Caki2 (cell line): ENCODE data around the gene DMRT2. TPM values are rescaled to one million over a fixed set of nuclear protein-coding genes. Genes with fewer than 3 reads are reported as not detected.

ENCODE experiments used
- DNase-seq: peaks from one replicate; pipeline ENCODE4 v3.0.0-alpha.2; 2015; ENCODE audit warnings: low read depth
- in situ Hi-C: cut with HindIII; loops from 2 replicates; pipeline ENCODE4 v1.10.0; 2016; ENCODE audit warnings: low sequenced_read_pairs, low pct_unique_long_range_greater_than_20kb, mixed read lengths
- total RNA-seq: library from RNA; depleted of rRNA; stranded (reverse); fragments of >200 nt; shearing (Covaris generic); gene quantifications from 2 replicates; pipeline ENCODE4 v1.2.3, GENCODE V29; 2014; ENCODE audit warnings: low replicate concordance; rRNA removed

DMRT2 gene
- total RNA-seq, 1 experiment from 2014 or later = 3.0 TPM

DNA sequence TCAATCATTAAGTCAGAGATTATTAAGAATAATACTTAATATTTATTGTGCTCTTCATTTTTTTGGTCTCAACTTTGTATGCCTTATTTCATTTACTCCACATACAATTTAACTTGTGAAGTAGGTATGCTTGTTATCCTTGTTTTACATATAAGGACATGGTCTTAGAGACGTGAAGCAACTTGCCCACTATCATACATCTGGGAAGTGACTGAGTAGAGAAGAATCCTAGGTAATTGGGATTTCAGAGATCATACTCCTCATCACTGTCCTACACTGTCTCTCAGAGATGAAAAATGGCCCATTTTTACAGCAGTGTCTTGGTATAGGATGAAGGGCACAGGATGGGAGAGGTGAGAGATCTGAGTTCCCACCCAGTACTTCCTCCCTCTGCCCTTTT, 23.3 kb downstream of the DMRT2 start:
- in situ Hi-C loops = no loop called here

GRCh38 chr9:1077616-1078015, 27.5 kb downstream of the DMRT2 start:
- in situ Hi-C loops = no loop called here
- no peak for DNase-seq

More for the DNA sequence above, 23.3 kb downstream of the DMRT2 start:
- no peak for DNase-seq

DNA sequence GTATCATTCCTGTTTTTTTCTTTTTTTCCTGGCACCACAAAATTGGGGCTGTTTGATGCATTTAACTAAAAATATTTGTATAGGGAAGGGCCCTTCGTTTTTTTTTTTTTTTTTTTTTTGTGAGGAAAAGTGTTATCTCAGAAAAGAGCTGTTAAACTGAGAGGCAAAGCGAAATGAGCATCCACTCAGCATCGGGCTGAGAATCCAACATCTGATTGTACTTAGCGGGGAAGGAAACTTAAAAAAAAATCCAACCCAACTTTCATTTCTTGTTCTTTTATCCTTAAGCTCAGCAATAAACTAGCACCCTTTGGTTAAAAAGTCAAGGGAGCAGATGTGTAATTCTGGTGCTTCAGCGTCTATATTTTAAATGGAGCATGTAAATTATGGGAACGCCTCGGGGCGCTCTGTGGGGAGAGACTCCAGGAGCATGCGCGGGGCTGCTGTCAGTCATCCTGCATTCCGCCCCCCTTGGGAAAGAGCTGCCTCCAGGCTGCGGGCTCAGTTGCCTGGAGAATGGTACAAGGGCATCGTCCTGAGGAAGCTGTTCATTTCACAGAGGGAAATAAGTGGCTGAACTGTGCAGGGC, 33.3 kb downstream of the DMRT2 start:
- in situ Hi-C loops = no loop called here
- peak; percentile 6 for DNase-seq

- DNase-seq = no peak
- in situ Hi-C loops = no loop called here
These were observed 34.9 kb downstream of the DMRT2 start for GRCh38 chr9:1085086-1085485.

- DNase-seq = no peak
- in situ Hi-C loops = no loop called here
These were observed 36.4 kb downstream of the DMRT2 start for GRCh38 chr9:1086517-1086916.

GRCh38 chr9:1087120-1087881, 37.1 kb downstream of the DMRT2 start:
- in situ Hi-C loops = no loop called here

GRCh38 chr9:1094749-1095148, 44.6 kb downstream of the DMRT2 start:
- DNase-seq = no peak
- in situ Hi-C loops = no loop called here

More at GRCh38 chr9:1087120-1087881, 37.1 kb downstream of the DMRT2 start:
- no peak for DNase-seq

DNA sequence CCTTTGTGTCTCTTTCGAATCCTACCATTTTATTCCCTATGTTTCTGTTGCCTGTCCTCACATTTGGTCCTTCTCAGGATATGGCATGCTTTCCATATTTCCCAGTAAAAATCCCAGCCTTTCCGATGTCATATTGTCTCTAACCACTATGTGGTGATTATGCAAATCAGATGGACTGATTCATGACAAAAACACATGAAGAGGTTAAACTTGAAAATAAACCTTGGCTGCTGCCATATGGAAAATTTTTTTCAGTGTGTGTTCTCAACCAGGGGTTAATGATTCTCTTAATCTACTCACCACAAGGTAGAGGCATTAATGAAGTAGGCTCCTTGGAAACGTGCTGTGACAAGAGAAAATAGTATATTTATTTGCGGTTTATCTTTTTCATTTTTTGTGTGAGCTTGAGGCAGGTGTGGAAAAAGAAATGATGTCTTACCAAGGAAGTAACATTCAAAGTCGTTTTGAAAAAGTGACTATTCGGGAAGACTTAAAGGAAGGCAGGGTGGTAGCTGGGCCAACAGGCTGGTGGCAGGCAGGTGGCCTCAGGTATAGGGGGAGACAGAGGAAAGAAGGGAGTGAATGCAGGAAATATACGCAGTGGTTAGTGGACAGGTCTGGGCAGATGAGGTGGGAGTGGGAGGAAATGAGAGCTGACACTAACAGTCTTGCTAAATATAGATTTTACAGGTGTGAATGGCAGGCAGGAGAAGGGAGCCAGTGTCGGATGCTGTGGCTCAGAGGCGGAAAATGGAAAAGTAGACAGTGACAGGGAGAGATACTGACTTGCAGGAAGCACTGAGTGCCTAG, 46.2 kb downstream of the DMRT2 start:
- no peak for DNase-seq
- in situ Hi-C loops = no loop called here

DNA sequence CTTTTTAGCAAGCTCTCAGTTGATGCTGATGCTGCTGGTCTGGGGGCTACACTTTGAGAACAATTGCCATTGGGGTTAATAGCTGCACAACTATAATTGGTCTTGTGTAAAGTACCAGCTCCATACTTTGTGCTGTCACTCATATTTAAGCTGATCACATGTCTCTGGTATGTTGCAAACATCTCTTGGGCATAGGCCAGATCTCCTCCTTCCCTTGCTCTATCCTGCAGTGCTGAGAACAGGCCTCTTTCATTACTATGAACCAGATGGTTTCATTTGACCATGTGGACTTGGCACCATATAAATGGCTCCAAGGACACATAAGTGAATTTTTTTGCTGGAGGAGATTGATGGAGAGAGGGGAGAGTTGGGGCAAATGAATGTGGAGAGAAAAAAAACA, 48.4 kb downstream of the DMRT2 start:
- in situ Hi-C loops = no loop called here
- no peak for DNase-seq

DNA sequence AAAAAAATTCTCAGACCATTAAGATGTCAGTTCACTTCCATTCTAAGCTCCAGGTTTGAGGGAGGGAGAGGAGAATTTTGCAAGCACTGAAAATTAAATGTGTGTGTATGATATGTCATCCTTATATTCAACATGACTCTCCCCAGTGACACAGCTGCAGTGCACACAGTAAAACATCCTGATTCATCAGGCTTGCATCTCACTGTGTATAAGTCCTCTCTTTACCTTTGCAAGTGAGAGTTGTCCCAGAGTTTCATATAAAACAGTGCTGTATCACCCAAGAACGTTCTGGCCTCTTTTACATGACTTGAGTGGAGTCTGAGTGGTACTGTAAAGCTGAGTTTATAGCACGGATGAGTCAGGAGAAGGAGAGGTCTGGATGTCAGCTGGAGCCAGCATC, 50.0 kb downstream of the DMRT2 start:
- in situ Hi-C loops = no loop called here
- no peak for DNase-seq

GRCh38 chr9:1100945-1101344, 50.8 kb downstream of the DMRT2 start:
- DNase-seq = no peak
- in situ Hi-C loops = no loop called here

- in situ Hi-C loops = no loop called here
- DNase-seq = no peak
These were observed 51.9 kb downstream of the DMRT2 start for GRCh38 chr9:1101846-1102641.

DNA sequence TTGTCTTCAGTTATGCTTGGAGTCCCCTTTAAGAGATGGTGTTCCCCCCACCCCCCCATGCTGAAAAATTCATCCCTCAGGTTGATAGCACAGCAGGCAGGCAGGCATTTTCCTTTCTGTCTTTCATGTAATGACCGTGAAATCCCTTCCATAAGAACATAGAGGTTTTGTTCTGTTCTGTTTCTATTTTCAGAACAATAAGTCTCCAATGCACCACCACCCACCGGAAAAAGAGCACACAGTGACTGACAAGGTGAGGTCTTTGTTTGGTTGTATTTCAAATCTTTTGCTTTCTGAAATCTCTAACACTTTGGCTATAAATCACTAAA, 52.4 kb downstream of the DMRT2 start:
- in situ Hi-C loops = no loop called here
- no peak for DNase-seq

Other genes starting within 250 kb of the DMRT2 start
- 1.0 TPM in 1 of 2 replicates, not detected in the other for gene DMRT1, start 208.7 kb upstream of the DMRT2 start, total RNA-seq
- not detected in 2 replicates for gene DMRT3, start 73.7 kb upstream of the DMRT2 start, total RNA-seq